ENCODE results near the gene SIRPG.
"Not testable (repeated sequence)": the region's sequence is repeated elsewhere in the genome, so short reads cannot be mapped to it uniquely, and the experiment has no call there.

The SIRPG gene

GRCh38 chr20:1635291-1635979 is 22.1 kb downstream of the SIRPG start:
- no peak for DNase-seq (ENCODE audit: low read depth in 2 of 2)

- DNase-seq (ENCODE audit: low read depth in 2 of 2), result no peak
Measured at GRCh38 chr20:1633535-1633934, 24.0 kb downstream of the SIRPG start.

- DNase-seq (ENCODE audit: low read depth in 2 of 2), result no peak
Measured at GRCh38 chr20:1632178-1632577, 25.4 kb downstream of the SIRPG start.

GRCh38 chr20:1631309-1632151 is 26.0 kb downstream of the SIRPG start:
- DNase-seq (ENCODE audit: low read depth in 2 of 2), result no peak

GRCh38 chr20:1630186-1630585 is 27.4 kb downstream of the SIRPG start:
- DNase-seq (ENCODE audit: low read depth in 2 of 2), result no peak

GRCh38 chr20:1629321-1629720 is 28.3 kb downstream of the SIRPG start:
- DNase-seq (ENCODE audit: low read depth in 2 of 2), result no peak

- DNase-seq (ENCODE audit: low read depth in 2 of 2), result no peak
Measured at GRCh38 chr20:1628621-1629020, 29.0 kb downstream of the SIRPG start.

- no peak for DNase-seq (ENCODE audit: low read depth in 2 of 2)
Measured at GRCh38 chr20:1627200-1627550, 30.4 kb downstream of the SIRPG start.

- DNase-seq (ENCODE audit: low read depth in 2 of 2), result no peak
Measured at GRCh38 chr20:1626528-1627199, 30.9 kb downstream of the SIRPG start.

- DNase-seq (ENCODE audit: low read depth in 2 of 2), result no peak
Measured at GRCh38 chr20:1625083-1625690, 32.4 kb downstream of the SIRPG start.

- no peak for DNase-seq (ENCODE audit: low read depth in 2 of 2)
Measured at GRCh38 chr20:1623501-1624205, 33.9 kb downstream of the SIRPG start.

GRCh38 chr20:1622450-1622849 is 35.1 kb downstream of the SIRPG start:
- no peak for DNase-seq (ENCODE audit: low read depth in 2 of 2)

GRCh38 chr20:1621316-1621715 is 36.3 kb downstream of the SIRPG start:
- no peak for DNase-seq (ENCODE audit: low read depth in 2 of 2)

- no peak for DNase-seq (ENCODE audit: low read depth in 2 of 2)
Measured at GRCh38 chr20:1619861-1620444, 37.6 kb downstream of the SIRPG start, which contains the start of gene SIRPB1. SIRPB1 (minus strand) TSS chr20:1620009; CDS start chr20:1619944, 65 bp downstream.

- DNase-seq (ENCODE audit: low read depth in 2 of 2), result no peak
Measured at GRCh38 chr20:1618954-1619540, 38.5 kb downstream of the SIRPG start.

GRCh38 chr20:1618479-1618878 is 39.1 kb downstream of the SIRPG start:
- no peak for DNase-seq (ENCODE audit: low read depth in 2 of 2)

- no peak for DNase-seq (ENCODE audit: low read depth in 2 of 2)
Measured at GRCh38 chr20:1616858-1617434, 40.6 kb downstream of the SIRPG start.

GRCh38 chr20:1610404-1610803 is 47.2 kb downstream of the SIRPG start:
- DNase-seq (ENCODE audit: low read depth in 2 of 2), result not testable (repeated sequence)

GRCh38 chr20:1608678-1609347 is 48.8 kb downstream of the SIRPG start:
- DNase-seq (ENCODE audit: low read depth in 2 of 2), result not testable (repeated sequence)

- no peak for DNase-seq (ENCODE audit: low read depth in 2 of 2)
Measured at GRCh38 chr20:1600736-1601135, 56.8 kb downstream of the SIRPG start.

All from stimulated activated CD8-positive, alpha-beta memory T cell treated with anti-CD3 and anti-CD28 coated beads, Interleukin-7, amount 100 ng/mL, for 1 hour (primary cell).